HG03460 (cell line): ENCODE results near the gene MAP4K1.
"Not testable (repeated sequence)": the region's sequence is repeated elsewhere in the genome, so short reads cannot be mapped to it uniquely, and the experiment has no call there.

Source experiments
- ATAC-seq: cut with Tn5 transposase; IDR thresholded peaks from one replicate; pipeline ENCODE4 v1.9.1; 2021; ENCODE audit not compliant: unreplicated experiment

MAP4K1 gene

DNA sequence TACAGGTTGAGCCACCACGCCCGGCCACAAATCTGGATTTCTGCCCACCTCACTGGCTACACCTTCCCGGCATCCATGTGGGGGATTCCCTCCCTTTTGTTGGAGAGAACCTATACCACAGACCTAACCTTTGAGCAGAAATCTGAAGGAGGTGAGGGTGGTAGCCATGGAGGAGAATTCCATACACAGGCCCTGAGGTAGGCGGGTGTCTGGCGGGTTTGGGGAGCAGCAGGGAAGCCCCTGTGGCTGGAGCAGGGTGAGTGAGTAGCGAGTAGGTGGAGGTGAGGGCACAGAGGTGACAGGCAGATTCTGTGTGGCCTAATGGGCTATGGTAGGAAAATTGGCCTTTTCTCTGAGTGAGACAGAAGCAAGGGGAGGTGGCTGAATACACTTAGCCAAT, 11.8 kb upstream of the MAP4K1 start:
- no peak for ATAC-seq

DNA sequence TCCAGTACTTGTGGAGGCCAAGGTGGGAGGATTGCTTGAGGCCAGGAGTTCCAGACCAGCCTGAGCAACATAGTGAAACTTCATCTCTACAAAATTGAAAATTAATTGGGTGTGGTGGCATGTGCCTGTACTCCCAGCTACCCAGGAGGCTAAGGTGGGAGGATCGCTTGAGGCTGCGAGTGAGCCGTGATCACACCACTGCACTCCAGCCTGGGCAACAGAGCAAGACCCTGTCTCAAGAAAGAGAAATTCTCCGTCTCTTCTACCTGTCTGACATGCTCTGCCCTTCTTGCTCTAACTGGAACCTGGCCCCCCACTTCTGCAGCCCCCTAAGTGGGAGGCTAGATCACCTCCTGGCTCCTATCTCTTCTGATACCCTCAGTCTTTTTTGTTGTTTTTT, 8.6 kb upstream of the MAP4K1 start:
- no peak for ATAC-seq

DNA sequence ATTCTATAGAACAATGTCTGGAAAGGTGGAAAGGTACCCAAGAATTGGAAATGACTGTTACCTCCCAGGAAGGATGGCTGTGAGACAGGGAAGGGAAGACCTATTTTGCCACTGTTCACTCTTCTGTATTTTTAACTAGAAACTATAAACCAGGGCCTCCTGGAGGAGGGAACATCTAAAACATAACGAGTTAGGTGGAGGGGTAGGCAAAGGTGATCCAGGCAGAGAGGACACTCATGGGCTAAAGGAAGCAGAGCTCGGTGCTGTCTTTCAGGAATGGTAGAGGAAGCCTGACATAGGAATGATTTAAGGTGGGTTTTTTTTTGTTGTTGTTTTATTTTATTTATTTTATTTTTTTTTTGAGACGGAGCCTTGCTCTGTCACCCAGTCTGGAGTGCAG, 7.1 kb upstream of the MAP4K1 start:
- ATAC-seq: no peak

DNA sequence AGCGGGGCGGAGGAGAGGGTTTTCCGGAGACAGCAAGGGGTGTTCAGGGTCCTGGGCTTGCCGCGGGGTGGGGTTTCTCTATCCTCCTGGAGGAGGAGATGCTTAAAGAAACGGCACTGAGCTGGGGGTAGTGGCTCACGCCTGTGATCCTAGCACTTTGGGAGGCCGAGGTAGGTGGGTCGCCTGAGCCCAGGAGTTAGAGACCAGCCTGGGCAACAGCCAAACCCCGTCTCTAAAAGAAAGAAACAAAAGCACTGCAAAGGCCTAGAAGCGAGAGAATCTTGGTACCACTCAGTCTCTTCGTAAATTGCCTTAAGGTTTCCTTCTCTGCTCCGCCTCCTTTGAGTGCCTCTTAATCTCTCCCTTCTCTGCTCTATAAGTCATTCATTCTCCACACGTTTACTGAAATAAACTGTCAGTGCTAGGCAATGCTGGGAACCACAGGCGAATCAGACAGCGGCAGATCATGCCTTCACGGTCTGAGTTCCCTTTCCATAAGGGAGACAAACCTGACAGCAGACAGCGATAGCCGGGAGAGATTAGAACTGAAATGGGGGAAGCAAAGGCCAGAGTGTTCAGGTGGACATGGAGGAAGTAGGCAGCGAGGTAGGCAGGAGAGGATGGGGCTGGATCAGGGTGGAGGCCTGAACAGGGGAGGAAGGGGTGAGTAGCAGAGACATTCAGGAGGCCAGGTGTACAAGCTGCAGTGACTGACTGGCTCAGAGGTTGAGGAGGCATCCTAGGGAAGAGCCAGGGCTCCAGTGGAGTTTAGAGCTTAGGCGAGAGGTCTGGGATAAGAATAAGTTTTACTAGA, 1.8 kb upstream of the MAP4K1 start:
- no peak for ATAC-seq

DNA sequence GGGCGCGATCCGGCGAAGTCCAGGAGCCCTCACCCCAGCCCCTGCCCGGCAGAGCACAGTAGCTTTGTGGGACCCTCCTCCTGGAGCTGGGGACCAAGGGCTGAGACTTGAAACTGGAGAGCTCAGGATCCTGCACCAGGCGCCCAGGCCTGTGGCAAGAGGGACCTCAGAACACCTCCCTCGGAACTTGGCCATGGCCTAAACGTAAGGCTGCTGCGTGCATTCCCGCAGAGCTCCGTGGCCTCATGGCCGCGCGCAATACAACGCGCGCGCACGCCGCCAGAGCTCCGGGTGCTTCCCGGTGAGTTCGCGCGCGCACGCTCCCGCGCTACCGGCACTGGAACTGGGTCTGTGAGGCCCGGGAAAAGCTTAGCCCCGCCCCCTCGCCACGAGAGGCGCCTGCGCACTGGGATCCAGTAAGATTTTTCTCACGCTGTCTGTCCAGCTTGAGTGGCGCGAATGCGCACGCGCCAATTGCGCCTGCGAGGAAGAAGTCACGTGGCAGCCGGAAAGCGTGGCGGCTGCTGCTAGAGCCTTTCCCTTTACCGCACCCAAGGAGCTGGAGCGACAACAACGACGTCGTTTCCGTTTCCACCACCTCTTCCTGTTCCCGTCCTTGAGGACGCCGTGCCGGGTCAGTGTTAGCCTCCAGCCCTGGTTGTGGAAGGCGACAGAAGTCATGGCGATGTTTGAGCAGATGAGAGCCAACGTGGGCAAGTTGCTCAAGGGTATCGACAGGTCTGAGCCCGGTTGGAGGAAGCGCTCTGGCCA, 1.0 kb upstream of the MAP4K1 start, which contains the start of gene EIF3K:
EIF3K (plus strand) TSS at position 599 of the 771 bp plus-strand sequence; CDS start at position 680, 81 bp downstream.
- peak; percentile 45 for ATAC-seq

DNA sequence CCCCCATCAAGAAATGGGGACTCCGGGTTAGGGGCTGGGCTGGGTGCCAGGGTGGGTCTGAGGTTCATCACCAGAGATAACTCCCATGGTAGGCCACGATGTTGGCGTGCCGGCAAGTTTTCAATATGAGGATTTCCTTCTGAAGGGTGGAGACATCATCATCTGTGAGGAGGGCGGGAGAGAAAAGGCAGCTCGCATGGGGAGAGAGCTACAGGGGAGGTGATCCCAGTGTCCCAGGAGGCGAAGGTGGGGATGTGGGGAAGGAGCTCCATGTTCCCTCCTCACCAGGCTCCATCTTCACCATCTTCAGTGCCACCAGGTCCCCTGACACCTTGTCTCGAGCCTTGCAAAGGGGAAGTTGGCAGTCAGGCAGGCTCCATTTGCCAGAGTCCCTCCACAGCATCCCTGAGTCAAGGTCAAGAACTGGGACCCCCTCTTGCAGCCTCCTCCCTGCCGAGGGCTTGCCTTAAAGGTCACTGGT, 430 bp downstream of the MAP4K1 start:
- ATAC-seq: peak; percentile 4

DNA sequence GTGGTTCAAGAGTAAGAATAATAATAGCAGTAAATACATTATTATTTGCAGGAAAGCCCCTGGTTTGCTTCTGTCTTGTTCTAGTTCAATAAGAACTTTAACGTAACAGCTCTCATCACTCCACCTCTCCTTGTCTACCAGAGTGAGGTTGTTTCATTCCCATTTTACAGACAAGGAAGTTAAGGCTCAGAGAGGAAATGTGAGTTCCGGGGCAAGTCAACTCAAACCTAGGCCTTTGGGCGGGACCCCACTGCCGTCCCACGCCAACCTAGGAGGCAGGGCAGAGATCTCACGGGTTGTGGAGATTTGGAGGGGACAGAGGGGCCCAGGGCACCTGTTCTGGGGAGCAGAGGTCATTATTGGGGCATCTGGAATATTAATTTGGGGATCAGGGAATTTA, 1.5 kb downstream of the MAP4K1 start:
- no peak for ATAC-seq

DNA sequence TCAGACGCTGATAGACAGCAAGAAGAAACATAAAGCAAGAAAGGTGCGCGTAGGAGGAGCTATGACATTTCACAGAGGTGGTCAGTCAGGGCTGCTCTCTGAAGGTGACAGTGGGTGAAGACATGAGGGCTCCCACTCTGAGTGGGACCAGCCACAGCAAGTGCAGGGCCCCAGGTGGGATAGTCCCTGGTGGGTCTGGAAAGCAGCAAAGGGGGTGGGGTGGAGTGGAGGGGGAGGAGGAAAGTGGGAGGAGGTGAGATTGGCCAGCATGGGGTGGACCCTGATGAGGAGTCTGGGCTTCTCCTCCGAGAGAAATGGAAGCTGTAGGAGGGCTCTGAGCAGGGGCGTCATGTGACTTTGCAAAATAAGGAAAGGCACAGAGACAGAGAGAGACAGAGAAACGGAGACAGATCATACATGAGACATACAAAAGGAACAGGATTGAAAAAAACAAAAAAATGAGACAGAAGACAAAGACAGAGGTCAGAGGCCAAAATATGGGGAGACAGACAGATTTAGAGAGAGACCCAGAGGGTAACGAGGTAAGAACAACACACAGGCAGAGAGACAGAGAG, 2.7 kb downstream of the MAP4K1 start:
- ATAC-seq: no peak

DNA sequence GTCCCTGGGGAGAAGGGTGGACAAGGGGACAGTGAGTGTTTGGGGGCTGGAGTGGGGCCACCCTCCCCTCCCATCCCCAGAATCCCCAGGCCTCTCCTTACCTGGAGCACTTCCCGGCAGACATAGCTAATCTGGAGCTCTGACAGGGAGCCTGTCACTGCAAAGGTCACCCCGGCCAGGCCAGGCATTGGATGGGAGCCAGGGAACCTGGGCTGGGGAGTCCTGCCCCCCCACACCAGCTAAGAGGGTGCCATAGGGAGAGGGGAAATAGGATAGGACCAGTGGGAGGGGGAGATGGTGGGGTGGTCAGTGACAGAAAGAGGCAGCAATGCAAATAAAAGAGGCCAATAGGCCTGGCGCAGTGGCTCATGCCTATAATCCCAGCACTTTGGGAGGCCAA, 3.5 kb downstream of the MAP4K1 start:
- ATAC-seq: no peak

DNA sequence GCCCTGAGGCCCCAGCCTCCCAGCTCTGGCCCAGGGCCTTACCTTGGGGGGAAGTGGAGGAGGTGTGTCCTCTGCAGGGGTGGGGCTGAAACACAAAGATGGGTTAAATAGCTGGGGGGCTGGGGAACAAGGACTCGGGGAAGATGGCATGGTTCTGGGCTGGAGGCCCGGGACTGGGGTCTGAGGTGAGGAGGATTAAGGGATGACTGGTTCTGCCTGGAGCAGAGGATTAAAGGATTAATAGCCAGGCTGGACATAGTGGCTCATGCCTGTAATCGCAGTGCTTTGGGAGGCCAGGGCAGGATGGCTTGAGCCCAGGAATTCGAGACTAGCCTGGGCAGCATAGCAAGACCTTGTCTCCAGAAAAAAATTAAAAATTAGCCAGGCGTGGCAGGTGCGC, 11.6 kb downstream of the MAP4K1 start:
- no peak for ATAC-seq

DNA sequence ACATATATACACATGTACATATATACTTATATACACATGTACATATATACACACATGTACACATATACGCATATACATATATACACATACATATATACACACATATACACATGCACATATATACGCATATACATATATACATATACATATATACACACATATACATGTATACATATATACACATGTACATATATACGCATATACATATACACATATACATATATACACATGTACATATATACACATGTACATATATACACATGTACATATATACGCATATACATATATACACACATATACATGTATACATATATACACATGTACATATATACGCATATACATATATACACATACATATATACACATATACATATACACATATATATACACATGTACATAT, 14.9 kb downstream of the MAP4K1 start:
- not testable (repeated sequence) for ATAC-seq

DNA sequence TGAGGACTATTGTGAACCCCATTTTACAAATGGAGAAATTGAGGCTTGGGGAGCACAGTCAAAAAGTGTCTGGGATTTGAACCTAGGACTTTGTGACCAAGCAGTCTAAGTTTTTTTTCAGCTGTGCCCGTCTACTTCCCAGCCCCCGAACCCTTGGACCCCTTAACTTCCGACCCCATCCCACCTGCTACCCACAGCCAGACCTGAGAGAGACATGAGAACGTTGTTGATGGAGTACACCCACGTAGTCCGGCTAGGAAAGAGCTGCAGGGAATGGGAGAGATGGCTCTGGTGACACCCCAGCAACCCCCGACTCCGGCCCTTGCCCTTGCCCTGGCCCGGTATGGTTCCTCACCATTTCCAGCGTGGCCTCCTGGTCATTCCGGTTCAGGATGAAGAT, 18.0 kb downstream of the MAP4K1 start:
- ATAC-seq: no peak

DNA sequence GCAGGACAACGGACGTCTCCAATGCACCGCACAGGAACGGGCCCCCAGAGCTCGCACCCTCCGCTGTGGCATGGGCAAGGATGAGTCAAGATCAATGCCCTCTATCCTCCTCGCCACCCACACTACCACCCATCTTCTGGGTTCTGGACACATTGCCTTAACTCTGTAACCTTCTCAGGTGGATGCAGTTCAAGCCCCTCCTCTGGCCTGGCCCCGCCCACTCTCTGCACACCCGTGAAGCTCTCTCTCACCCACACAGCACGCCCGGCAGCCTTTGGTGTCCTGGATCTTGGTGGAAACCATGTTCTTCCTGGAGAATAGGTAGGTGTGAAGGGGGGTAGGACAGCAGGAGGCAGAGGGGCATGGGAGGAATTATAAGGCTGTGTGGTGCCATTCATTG, 20.7 kb downstream of the MAP4K1 start:
- no peak for ATAC-seq

DNA sequence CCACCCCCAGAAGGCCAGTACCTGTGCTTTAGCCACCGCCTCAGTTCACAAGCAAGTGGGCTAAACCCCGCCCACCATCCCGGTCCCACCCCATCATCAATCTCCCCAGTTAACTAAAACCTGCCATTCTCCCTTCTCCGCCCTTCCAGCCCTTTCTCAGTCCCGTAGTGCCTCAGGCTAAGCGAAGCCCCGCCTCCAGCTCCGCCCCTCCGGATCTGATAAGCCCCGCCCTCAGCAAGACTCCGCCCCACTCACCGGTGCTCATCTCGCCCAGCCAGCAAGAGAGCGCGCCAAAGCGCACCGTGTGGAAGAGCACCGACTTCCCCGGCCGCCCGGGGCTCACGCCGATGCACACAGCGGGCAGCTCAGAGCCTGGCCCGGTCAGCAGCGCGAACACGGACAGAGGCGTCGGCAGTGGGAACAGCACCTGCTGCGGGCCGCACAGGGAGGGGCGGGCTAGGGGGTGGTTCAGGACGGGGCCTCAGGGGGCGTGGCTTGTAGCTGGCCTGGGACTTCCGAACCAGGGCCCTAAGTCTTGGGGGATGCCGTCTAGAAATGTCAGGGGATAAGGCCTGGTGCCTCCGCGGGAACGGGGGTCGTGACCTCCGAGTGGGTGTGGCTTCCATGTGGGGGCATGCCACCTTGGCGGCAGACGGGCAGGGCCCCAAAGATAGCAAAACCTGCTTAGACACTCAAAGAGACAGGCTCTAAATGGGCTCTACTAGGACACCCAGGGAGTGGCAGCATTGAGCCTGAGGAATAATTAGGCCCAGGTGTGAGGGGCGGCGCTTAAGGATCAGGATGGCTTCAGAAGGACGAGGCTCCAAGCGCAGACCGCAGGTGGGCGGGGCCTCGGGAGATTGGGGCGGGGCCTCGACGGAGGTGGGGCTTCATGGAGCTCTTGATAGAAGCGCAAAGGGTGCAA, 21.4 kb downstream of the MAP4K1 start:
- ATAC-seq: no peak

DNA sequence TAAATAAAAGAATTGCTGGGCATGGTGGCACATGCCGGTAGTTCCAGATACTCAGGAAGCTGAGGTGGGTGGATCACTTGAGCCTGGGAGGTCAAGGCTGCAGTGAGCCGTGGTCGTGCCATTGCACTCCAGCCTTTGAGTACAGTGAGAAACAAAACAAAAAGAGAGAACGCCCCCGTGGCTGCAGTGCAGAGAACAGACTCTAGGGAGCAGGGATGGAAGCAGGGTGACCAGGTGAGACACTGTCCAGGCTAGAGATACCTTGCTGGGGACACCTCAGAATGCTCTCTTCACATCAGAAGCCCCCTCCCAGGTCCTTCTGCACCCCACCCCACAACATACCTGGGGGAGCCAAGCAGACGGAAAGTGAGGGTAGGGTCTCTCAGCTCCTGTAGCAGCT, 24.8 kb downstream of the MAP4K1 start:
- no peak for ATAC-seq

DNA sequence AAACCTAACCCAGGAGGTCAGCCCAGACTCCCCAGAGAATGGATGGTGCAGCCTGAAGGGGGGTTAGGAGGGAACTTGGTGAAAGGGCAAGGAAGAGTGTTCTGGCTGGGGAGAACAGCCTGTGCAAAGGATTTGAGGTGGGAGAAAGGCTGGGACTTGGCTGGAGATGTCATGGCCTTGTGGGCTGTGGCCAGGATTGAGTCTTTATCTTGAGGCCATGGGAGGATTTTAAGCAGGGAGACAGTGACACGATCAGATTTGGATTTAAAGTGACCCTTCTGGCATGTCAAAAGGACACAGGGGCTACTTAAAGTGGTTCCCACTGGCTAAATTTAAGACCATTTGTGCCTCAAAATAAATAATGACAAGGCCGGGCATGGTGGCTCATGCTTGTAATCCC, 29.7 kb downstream of the MAP4K1 start:
- no peak for ATAC-seq

DNA sequence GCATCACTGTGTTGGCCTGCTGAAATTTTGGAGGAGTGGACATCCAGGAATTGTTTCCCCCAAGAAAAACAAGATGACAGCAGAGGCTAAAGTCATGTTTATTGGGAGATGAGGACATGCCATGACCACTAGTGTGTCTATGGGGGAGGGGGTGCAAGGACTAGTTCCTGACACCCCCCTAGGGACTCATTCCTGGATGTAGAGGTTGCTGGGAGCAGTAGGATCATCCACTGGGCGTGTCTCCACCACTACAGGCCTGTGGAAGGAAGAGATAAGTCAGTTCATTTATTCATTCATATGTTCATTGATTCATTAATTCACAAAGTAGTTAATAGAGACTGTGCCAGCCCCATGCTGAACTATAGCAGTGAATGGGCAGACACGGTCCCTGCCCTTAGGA, 30.2 kb downstream of the MAP4K1 start:
- ATAC-seq: no peak

DNA sequence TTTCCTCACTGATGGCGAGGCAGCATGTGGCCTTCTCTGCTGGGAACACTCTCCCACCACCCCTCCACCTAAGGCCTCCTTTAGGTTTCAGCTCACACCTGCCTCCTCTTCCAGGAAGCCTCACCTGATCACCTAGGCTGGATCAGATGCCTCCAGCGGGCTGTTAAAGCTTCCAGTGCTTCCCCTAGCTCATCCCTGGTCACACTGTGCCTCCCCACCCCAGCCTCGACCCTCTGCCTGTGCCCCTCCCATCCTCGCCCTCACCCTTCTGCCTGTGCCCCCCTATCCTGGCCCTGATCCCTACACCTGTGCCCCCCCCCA, 33.8 kb downstream of the MAP4K1 start:
- no peak for ATAC-seq

DNA sequence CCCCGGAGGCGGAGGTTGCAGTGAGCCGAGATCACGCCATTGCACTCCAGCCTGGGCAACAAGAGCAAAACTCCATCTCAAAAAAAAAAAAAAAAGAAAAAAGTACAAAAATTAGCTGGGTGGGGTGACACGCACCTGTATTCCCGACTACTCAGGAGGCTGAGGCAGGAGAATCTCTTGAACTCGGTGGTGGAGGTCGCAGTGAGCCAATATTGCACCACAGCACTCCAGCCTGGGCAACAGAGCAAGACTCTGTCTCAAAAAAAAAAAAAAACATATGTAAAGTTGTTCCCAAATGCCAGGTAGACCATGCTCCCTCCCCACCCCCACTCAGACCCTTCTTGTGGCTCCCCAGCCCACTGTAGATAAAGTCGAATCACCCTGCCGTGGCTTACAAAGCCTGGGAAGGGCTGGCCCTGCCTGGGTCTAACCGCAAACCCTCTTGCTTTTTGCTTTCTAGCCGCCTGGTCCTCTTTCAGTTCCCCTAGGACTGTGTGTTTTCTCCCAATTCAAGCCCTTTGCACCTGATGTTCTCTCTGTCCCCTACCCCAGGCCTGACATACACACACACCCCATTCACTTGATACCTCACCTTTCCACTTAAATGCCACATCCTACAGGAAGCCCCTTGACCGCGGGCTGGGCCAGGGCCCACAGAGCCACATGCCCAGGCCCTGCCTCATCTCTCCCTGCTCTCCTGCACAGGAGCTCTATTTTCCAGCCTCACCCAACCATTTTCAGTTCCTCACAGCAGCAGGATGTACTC, 34.4 kb downstream of the MAP4K1 start:
- no peak for ATAC-seq

DNA sequence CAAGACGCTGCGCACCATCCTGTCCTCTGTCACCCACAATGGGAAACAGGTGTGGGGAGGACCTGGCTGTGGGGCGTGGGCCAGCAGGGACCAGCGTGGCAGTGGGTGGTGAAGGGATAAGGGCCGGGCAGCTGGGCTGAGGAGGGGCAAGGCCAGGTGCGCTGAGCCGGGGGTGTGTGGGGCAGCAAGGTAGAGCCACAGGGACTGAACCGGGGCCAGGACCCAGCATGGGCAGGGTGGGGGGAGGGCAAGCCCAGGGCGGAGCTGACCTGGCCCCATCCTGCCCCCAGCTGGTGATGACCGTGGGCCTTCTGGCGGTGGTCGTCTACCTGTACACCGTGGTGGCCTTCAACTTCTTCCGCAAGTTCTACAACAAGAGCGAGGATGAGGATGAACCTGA, 37.7 kb downstream of the MAP4K1 start:
- ATAC-seq: no peak
